B cell (primary cell): ENCODE results near the gene COL16A1.

ENCODE experiments used
- CTCF ChIP-seq: fragments of 200-600 bp; IDR thresholded peaks from one replicate; pipeline ENCODE4 v1.8.0; 2022; ENCODE audit warnings: antibody characterized with exemption, mild to moderate bottlenecking
- EZH2 ChIP-seq: IDR thresholded peaks from 2 replicates; pipeline ENCODE4 v1.6.1; 2012; ENCODE audit warnings: borderline replicate concordance, low read depth, mild to moderate bottlenecking, moderate library complexity, low read length; ENCODE audit not compliant: insufficient read depth, poor library complexity, severe bottlenecking

- no peak for TF ChIP-seq CTCF
- TF ChIP-seq EZH2 = no peak
These were observed 43.9 kb downstream of the COL16A1 start for GRCh38 chr1:31659889-31660288.
